HG02642 (cell line): ENCODE measurements around the gene SHH.
"Not testable (repeated sequence)": the region's sequence is repeated elsewhere in the genome, so short reads cannot be mapped to it uniquely, and the experiment has no call there.

Experiments
- ATAC-seq: cut with Tn5 transposase; IDR thresholded peaks from one replicate; pipeline ENCODE4 v1.9.1; 2021; ENCODE audit warnings: mild to moderate bottlenecking; ENCODE audit not compliant: unreplicated experiment, poor library complexity

Gene SHH

GRCh38 chr7:155821851-155822250 lies 9.6 kb upstream of the SHH start:
- no peak for ATAC-seq

DNA sequence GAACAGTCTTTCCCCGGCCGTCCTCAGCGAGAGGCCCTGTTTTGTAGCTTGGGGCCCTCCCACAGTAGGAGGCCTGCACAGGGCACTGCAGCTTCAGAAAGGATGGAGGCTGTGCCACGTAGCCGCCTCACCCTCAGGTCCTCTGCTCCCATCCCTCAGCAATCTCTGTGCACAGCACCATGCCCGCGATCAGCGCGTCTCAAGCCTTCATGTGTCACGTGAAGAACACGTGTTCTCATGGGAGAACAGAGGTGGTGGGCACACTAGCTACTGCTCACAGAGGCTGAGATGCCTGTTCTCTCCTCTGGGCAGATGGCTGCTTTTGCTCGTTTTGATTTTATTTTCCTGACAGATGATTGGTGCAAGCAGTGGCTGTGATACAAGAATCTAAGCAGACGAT lies 8.5 kb upstream of the SHH start:
- no peak for ATAC-seq

DNA sequence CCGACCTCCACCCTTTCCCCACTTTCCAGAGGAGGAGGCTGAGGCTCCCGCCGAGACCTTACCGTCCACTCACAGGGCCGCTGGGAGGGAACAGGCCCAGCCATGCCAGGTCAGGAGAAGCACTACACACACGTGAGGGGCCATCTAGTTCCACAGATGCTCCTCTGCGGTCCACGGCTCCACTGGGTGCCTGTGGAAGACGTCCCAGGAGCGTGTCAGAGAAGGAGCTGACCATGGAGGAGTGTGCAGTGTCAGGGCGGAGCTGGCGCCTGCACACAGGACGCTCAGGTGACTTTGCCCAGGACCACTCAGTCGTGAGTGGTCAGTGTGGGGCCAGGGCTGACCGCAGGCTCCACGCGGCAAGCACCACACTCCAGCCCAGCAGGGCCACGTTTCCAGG lies 8.0 kb upstream of the SHH start:
- ATAC-seq: no peak

DNA sequence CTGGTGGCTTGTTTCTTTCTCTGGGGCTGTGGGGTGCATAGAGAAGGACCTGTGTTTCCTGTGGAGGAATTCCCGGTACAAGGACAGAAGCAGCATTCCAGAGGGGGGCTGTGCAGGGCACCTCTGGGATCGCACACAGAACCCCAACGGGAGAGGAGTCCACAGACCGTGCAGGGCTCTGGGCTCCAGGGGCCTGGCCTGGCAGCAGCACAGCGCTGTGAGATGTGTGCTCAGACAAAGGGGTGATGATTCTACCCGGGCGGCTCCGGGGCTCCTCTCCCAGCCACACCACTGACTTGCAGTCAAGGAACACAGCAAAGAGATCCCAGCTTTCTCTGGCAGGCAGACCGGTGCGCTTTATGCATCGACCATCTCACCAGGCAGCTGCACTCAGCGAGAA lies 6.9 kb upstream of the SHH start:
- ATAC-seq: no peak

DNA sequence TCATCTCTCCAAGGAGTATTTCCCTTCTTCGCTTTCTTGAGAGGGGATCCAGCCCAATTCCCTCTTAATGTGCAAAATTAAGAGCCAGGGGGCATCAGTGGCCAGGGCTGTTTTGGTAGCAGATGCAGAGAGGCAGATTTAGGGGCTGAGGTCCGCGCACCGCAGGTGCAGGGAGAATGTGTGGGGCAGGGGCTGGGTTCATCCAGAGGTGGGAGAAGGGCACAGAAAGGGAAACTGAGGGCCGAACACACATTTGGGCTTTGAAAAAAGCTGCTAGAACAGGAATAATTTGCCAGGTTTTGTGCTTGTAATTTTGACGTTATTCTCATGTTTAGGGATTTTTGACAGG lies 6.5 kb upstream of the SHH start:
- ATAC-seq: no peak

DNA sequence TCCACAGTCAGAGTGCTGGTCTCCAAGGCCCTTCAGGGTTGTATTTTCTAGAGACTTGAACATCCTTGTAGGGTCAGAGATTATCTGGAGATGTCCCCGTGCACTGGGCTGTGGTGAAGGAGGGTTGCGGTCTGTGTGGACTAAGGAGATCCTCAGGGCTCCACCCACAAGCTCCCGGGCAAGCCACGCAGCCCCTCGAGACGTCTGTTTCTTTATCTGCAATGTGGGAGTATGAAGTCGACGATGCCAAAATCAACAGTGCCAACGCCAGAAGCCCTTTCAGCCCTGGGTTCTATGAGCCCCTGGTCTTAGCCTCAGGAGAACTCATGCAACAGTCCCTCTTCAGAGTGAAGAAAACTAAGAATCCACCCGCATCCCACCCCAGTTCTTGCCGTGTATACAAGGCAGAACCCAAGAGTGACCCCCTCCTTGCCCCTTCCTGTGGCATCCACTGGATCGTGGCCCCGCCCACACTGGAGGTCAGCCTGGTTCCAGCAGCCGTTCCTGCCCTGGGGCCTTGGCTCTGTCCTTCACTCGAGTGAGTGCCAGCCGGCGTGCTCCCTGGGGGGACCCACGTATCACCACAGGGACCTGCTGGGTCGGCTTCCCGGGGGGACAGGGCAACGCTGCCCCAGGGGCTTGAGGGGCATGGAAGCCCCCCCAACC lies 6.0 kb upstream of the SHH start:
- ATAC-seq: no peak

GRCh38 chr7:155817515-155817914 lies 5.3 kb upstream of the SHH start:
- not testable (repeated sequence) for ATAC-seq

DNA sequence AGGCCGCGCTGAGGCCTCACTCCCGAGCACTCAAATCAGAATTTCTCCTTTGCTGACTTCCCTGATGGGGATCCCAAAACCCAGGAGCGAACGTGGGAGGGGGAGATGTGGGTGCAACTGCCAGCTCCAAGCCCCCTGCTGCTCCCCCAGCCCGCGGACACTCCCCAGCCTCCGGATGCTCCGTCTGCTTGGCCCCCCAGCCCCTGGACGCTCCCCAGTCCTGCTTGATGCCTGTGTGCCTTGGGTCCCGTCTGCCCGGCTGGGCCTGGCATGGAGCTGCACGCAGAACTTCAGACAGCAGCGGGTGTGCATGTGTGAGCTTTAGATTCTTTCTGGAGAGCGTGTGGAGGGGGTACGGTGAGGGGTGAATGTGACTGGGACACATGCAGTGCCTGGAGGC lies 4.7 kb upstream of the SHH start:
- ATAC-seq: no peak

GRCh38 chr7:155816192-155816508 lies 3.9 kb upstream of the SHH start:
- ATAC-seq: no peak

DNA sequence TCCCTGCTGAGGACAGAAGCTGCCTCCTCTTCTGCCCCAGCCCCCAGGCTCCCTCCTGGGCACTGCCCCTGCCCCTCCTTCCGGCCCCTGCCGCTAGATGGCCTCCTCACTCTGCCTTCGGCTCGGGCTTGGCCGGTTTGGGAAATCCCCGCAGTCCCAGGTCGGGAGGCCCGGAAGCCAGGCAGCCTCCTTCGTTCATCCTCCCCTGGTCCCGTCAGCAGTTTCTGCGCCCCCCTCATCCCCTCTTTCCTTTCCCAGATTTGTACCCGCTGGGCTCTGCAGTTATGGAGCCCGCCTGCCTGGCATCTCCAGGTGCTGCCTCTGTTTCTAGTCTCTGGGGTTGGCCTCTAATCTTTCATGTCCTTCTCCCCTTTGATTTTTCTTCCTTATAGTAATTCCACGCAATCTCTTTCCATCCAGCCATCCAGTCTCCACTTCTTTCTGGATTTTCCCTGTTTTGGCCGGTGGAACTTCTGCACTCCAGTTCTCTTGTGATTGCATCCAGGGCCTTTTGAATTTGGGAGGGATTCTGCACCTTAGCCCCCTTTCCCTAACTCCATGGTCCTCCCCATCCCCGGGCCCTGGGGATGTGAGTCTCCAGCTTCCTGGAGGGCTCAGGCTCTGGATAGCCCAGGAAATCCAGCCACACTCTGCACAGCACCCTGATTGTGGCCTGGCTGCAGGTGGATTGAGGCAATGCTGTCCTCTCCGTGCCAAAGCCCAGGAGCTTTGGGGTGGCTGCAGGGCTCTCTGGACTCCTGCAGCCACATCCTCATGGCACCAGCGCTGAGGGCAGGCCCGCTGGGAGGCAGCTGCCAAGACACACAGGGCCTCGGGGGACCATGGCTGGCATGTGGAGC lies 3.3 kb upstream of the SHH start:
- ATAC-seq: peak; percentile 83

GRCh38 chr7:155814316-155815276 lies 2.3 kb upstream of the SHH start:
- ATAC-seq: no peak

DNA sequence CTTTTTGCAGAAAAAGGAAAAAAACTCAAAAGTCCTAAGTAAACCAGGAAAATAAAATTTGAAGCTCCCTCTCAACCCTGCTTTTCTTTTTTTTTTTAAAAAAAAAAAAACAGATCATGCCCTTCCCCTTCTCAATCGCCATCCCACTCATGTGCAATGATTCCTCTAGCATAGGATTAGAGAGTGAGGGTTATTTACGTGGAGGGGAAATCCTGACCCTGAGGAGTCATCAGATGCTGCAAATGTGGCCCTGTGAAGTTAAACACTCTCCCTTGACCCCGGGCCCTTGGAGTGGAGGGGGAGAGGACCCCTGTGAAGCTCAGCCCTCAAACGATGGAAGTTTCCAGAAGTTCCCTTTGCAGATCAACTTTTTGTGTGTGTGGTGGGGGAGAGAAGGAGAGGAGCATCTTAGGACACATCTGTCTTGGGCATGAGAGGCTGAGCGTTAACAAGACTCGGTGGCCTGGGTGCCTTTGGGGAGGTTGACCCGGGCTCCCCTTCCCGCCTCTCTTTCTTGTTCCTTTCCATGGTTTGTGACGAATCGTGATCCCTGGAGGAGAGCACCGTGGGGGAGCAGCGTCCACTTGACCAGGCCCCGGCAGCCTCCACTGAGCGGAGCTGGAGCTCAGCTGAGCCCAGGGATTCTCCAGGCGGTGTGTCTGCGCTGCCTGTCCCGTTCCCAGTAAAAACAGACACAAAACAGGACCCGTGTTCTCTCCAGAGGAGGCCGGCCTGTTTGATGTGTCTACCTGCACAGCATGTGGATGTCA lies 1.5 kb upstream of the SHH start:
- no peak for ATAC-seq

GRCh38 chr7:155813125-155813524 lies 862 bp upstream of the SHH start:
- no peak for ATAC-seq

DNA sequence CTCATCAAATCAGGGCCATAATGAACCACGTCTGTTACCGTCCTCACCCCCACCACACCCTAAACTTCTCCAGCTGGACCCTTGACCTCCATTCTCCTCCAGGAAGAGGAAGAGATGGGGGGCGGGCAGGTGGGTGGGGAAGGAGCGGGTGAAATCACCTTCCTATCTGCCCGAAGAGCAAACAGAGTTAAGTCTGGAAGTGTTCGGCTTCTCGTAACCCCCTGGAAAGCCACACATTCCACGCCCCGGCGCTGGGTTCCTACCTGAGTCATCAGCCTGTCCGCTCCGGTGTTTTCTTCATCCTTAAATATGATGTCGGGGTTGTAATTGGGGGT lies 736 bp downstream of the SHH start:
- no peak for ATAC-seq

- ATAC-seq: no peak
Measured at GRCh38 chr7:155810770-155811559, 1.3 kb downstream of the SHH start.

DNA sequence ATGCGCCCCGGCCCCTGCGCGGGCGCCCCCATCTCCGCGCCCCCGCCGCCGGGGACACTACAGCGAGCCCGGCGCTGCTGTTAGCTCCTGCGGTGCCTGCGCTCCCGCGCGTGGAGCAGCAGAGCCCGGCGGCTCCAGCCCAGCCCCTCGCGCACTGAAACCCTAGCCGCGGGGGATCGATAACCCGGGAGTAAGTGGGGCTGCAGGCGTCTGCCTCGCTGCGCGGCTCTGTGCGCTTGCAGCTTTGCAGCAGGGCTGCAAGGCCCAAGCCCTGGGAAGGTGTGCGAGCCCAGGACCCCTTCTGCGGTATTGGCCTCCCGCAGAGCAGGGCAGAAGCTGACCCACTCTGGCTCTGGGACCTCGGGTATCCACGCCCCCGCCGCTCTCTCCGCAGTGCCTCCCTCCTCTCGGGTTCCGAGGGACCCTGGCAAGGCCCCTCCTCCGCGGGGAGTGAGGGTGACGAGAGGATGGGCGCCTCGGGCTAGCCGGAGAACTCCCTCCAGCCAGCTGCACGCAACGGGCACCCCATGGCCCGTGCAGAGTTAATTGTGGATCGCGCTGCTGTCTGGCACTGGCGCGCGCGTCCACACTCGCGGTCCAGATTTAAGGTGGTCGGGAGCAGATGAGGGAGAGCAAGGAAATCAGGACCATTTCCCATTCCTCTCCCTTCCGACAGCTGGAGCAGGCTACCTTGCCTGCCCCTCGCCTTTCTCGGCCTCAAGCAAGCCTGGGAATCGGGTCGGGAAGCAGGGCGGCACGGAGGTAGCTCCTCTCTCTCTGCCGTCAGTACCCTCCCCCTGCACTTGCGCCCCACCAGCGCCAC lies 2.1 kb downstream of the SHH start:
- no peak for ATAC-seq

DNA sequence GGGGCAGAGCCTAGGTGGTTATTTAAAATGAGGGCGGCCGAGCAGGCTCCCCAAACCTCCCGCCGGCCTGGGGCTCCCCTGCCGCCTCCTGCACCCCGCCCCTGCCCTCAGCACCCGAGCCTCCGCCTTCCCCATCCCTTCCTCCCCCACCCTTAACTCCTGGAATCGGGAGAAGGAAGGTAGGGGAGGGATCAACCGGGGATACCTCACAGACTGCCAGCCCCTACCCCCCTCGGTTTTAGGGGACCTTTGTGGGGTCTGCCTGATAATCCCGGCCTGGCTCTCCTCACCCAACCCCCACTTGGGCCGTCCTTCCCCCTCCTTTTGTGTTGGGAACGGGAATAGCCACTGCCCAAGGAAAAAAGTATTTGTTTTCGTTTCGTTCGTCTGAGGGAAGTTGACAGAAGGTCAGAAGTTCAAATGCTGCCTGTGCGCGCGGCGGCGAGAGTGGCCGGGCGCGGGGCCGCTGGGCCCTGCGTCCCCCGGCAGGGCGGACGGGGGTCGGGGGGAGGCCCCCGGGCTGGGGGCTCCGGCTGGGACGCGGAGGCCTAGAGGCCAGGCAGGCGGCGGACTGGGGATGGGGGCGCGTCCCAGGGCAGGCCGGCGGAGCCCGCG lies 2.8 kb downstream of the SHH start:
- ATAC-seq: no peak

DNA sequence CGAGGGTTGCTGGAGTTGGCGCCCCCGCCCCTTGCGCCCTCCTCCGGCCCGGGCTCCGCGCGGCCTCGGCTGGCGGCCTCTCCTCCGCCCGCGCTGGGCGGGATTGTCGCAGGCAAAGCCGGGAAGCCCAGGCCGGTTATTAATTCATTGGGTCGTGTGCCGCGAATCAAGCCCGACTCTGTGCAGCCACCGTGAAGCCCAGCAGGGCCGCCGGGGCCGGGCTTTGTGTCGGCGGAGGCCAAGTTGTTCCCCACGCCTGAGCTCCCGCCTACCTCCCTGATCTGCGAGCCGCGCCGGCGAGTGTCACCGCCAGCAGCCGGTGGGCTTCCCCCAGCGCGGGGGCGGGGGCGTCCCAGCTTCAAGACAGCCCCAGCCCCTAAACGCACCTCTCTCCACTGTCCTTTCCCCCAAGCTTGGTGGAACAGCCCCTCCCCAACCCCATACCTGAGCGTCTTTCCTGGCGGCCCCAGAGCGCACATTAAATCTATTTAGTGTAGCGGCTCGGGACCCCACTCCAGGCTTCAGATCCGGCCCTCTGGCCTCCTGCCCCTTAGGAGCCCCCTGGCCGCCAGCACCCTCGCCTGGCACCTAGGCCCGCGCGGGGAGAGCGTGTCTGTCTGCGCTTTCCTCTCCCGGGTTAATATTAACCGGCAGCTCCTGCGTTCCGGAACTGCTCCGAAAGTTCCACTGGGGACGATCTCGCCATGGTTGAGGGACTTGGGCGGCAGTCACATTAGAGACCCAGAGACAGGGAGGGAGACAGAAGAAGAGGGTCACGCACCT lies 3.5 kb downstream of the SHH start:
- peak; percentile 36 for ATAC-seq
